ENCODE data around the gene SOWAHB.
"Not testable (repeated sequence)": the region's sequence is repeated elsewhere in the genome, so short reads cannot be mapped to it uniquely, and the experiment has no call there.

The SOWAHB gene

GRCh38 chr4:76895619-76896018, 2.3 kb downstream of the SOWAHB start:
- DNase-seq: no peak

GRCh38 chr4:76894537-76895255, 3.2 kb downstream of the SOWAHB start:
- DNase-seq: no peak

GRCh38 chr4:76892601-76893000, 5.3 kb downstream of the SOWAHB start:
- DNase-seq: no peak

GRCh38 chr4:76892001-76892400, 5.9 kb downstream of the SOWAHB start:
- DNase-seq: no peak

- no peak for DNase-seq
Observed at GRCh38 chr4:76886848-76887441, 11.0 kb downstream of the SOWAHB start.

- DNase-seq: no peak
Observed at GRCh38 chr4:76886214-76886613, 11.7 kb downstream of the SOWAHB start.

- DNase-seq: no peak
Observed at GRCh38 chr4:76883147-76883546, 14.8 kb downstream of the SOWAHB start.

- no peak for DNase-seq
Observed at GRCh38 chr4:76882630-76883029, 15.3 kb downstream of the SOWAHB start.

GRCh38 chr4:76881375-76881774, 16.6 kb downstream of the SOWAHB start:
- DNase-seq: no peak

GRCh38 chr4:76879731-76880364, 18.1 kb downstream of the SOWAHB start:
- DNase-seq: no peak

GRCh38 chr4:76878641-76879165, 19.2 kb downstream of the SOWAHB start:
- DNase-seq: not testable (repeated sequence)

GRCh38 chr4:76874176-76874575, 23.8 kb downstream of the SOWAHB start:
- no peak for DNase-seq

GRCh38 chr4:76873495-76873894, 24.4 kb downstream of the SOWAHB start:
- no peak for DNase-seq

GRCh38 chr4:76872556-76872955, 25.4 kb downstream of the SOWAHB start:
- DNase-seq: no peak

- DNase-seq: not testable (repeated sequence)
Observed at GRCh38 chr4:76868780-76869179, 29.2 kb downstream of the SOWAHB start.

- DNase-seq: no peak
Observed at GRCh38 chr4:76867880-76868655, 29.9 kb downstream of the SOWAHB start.

- no peak for DNase-seq
Observed at GRCh38 chr4:76867377-76867776, 30.6 kb downstream of the SOWAHB start.

- DNase-seq: no peak
Observed at GRCh38 chr4:76866641-76867040, 31.3 kb downstream of the SOWAHB start.

- DNase-seq: no peak
Observed at GRCh38 chr4:76858319-76858718, 39.6 kb downstream of the SOWAHB start.

- DNase-seq: no peak
Observed at GRCh38 chr4:76857074-76857409, 40.9 kb downstream of the SOWAHB start.

- no peak for DNase-seq
Observed at GRCh38 chr4:76856243-76857073, 41.5 kb downstream of the SOWAHB start.

GRCh38 chr4:76854858-76855257, 43.1 kb downstream of the SOWAHB start:
- DNase-seq: no peak
